GM23338 (cell line): ENCODE results near the gene SERP2. TPM values are rescaled to one million over a fixed set of nuclear protein-coding genes. Genes with fewer than 3 reads are reported as not detected.

Experiments
- ATAC-seq: fragments of 200-7000 bp; cut with Tn5 transposase; 3 replicates; pipeline ENCODE4 v1.9.1; 2020
- DNase-seq: peaks from one replicate; pipeline ENCODE4 v3.0.0-alpha.2; 2015; ENCODE audit warnings: low spot score
- H2AFZ ChIP-seq: fragments of 200-600 bp; sonication (generic); 2 replicates; pipeline ENCODE4 v1.8.0; 2016; ENCODE audit warnings: antibody characterized with exemption, mild to moderate bottlenecking, moderate library complexity
- H3F3A ChIP-seq: fragments of 200-600 bp; sonication (generic); replicated peaks from 2 replicates; pipeline ENCODE4 v1.8.0; 2017; ENCODE audit warnings: antibody characterized with exemption, mixed run types, low read depth
- H3K27ac ChIP-seq: fragments of 200-600 bp; sonication (generic); 2 replicates; pipeline ENCODE4 v1.6.1; 2016; ENCODE audit warnings: low read depth
- H3K27me3 ChIP-seq: fragments of 200-600 bp; sonication (generic); 2 replicates; pipeline ENCODE4 v1.8.0; 2016; ENCODE audit warnings: mild to moderate bottlenecking, mixed run types, moderate library complexity; ENCODE audit not compliant: insufficient read depth
- H3K36me3 ChIP-seq: fragments of 200-600 bp; sonication (generic); 2 replicates; pipeline ENCODE4 v1.8.0; 2016; ENCODE audit warnings: mild to moderate bottlenecking; ENCODE audit not compliant: insufficient read depth
- H3K4me1 ChIP-seq: fragments of 200-600 bp; sonication (generic); 2 replicates; pipeline ENCODE4 v1.8.0; 2016; ENCODE audit warnings: mild to moderate bottlenecking, moderate library complexity; ENCODE audit not compliant: insufficient read depth
- H3K4me2 ChIP-seq: fragments of 200-600 bp; sonication (generic); 2 replicates; pipeline ENCODE4 v1.7.1; 2017; ENCODE audit warnings: mixed run types
- H3K4me3 ChIP-seq: fragments of 200-600 bp; sonication (generic); 2 replicates; pipeline ENCODE4 v1.6.1; 2016; ENCODE audit warnings: mixed run types
- H3K79me2 ChIP-seq: fragments of 200-600 bp; sonication (generic); replicated peaks from 2 replicates; pipeline ENCODE4 v1.8.0; 2017; ENCODE audit warnings: mild to moderate bottlenecking; ENCODE audit not compliant: insufficient read depth
- H3K9me2 ChIP-seq: fragments of 200-600 bp; sonication (generic); 2 replicates; pipeline ENCODE4 v1.8.0; 2017; ENCODE audit not compliant: insufficient read depth
- H4K20me1 ChIP-seq: fragments of 200-600 bp; sonication (generic); replicated peaks from 2 replicates; pipeline ENCODE4 v1.8.0; 2017; ENCODE audit warnings: mild to moderate bottlenecking; ENCODE audit not compliant: insufficient read depth
- H3K27ac Mint-ChIP-seq: 2 replicates; pipeline ENCODE4 v1.8.0; 2020; ENCODE audit warnings: inconsistent platforms, mild to moderate bottlenecking, moderate library complexity, mixed read lengths
- H3K27me3 Mint-ChIP-seq: 3 replicates; pipeline ENCODE4 v1.8.0; 2022; ENCODE audit warnings: low read depth, mild to moderate bottlenecking, moderate library complexity, mixed read lengths, inconsistent platforms; ENCODE audit not compliant: insufficient read depth, poor library complexity
- H3K36me3 Mint-ChIP-seq: 3 replicates; pipeline ENCODE4 v1.8.0; 2021; ENCODE audit warnings: low read depth, mild to moderate bottlenecking, inconsistent platforms, moderate library complexity, mixed read lengths
- H3K4me1 Mint-ChIP-seq: 3 replicates; pipeline ENCODE4 v1.8.0; 2020; ENCODE audit warnings: mild to moderate bottlenecking, inconsistent platforms, mixed read lengths
- H3K4me3 Mint-ChIP-seq: 3 replicates; pipeline ENCODE4 v1.8.0; 2021; ENCODE audit warnings: moderate library complexity, mild to moderate bottlenecking, inconsistent platforms, mixed read lengths
- H3K9me3 Mint-ChIP-seq: 3 replicates; pipeline ENCODE4 v1.8.0; 2020; ENCODE audit warnings: moderate library complexity, mild to moderate bottlenecking, inconsistent platforms, mixed read lengths
- CTCF ChIP-seq, 2 experiments: fragments of 200-600 bp in 1 of 2; sonication (generic) in 1 of 2; conservative IDR thresholded peaks; 2 replicates each; pipeline versions ENCODE4 v1.5.1 to v1.6.1; 2016 to 2017; ENCODE audit warnings: antibody characterized with exemption in 2 of 2, low read depth in 2 of 2, mild to moderate bottlenecking in 2 of 2, moderate library complexity in 1 of 2
- ETS1 ChIP-seq: IDR thresholded peaks from 2 replicates; pipeline ENCODE4 v1.6.1; 2016; ENCODE audit warnings: antibody characterized with exemption
- JUNB ChIP-seq: IDR thresholded peaks from one replicate; pipeline ENCODE4 v1.6.1; 2016; ENCODE audit warnings: antibody characterized with exemption; ENCODE audit not compliant: unreplicated experiment
- NANOG ChIP-seq: IDR thresholded peaks from 2 replicates; pipeline ENCODE4 v1.6.1; 2016; ENCODE audit warnings: antibody characterized with exemption, borderline replicate concordance
- POLR2AphosphoS5 ChIP-seq: IDR thresholded peaks from 2 replicates; pipeline ENCODE4 v1.6.1; 2016; ENCODE audit warnings: antibody characterized with exemption, low read depth
- REST ChIP-seq: IDR thresholded peaks from one replicate; pipeline ENCODE4 v1.6.1; 2018; ENCODE audit warnings: antibody characterized with exemption; ENCODE audit not compliant: unreplicated experiment
- STAT1 ChIP-seq: IDR thresholded peaks from one replicate; pipeline ENCODE4 v1.6.1; 2016; ENCODE audit warnings: antibody characterized with exemption; ENCODE audit not compliant: unreplicated experiment
- ZNF114 ChIP-seq: fragments of 250-450 bp; sonication (Bioruptor Pico); IDR thresholded peaks from 2 replicates; pipeline ENCODE4 v1.5.0; 2020; ENCODE audit warnings: mild to moderate bottlenecking, moderate library complexity
- polyA plus RNA-seq: library from polyadenylated mRNA; unstranded; fragments of >200 nt; fragmentation: Nextera tagmentation; extraction: Ambion mirVana; gene quantifications from 2 replicates; pipeline ENCODE4 v1.2.1, GENCODE V29; 2016
- total RNA-seq: library from RNA; depleted of rRNA; stranded (reverse); fragments of >200 nt; shearing (Covaris generic); gene quantifications from 2 replicates; pipeline ENCODE4 v1.2.3, GENCODE V29; 2014

The SERP2 gene
- total and polyA plus RNA-seq, 2 experiments from 2014 or later = 0.59 to 3.4 TPM

GRCh38 chr13:44421853-44422525 is 48.4 kb downstream of the SERP2 start (continued):
- TF ChIP-seq STAT1 = no peak
- no peak for TF ChIP-seq ETS1

GRCh38 chr13:44422755-44423643 is 49.4 kb downstream of the SERP2 start:
- peaks cover 6% of the 10 kb centered on the region; the same call in 1 of the 3 replicates for H3K9me3 Mint-ChIP-seq
- no peak for TF ChIP-seq ZNF114 (CRISPR knock-in tag)
- TF ChIP-seq JUNB = no peak
- TF ChIP-seq POLR2AphosphoS5 = no peak
- no peak for TF ChIP-seq ETS1
- TF ChIP-seq REST = no peak
- TF ChIP-seq CTCF (conservative IDR thresholded peaks at IDR 0.05; ENCODE audit: low read depth in 2 of 2) = no peak
- no peak for TF ChIP-seq STAT1
- TF ChIP-seq NANOG = no peak

More at GRCh38 chr13:44422755-44423643, 49.4 kb downstream of the SERP2 start:
- DNase-seq = no peak
- H3K4me1 ChIP-seq = peaks cover 1% of the 10 kb centered on the region
- no peak overlapping the region for H3K27ac ChIP-seq
- H3K9me2 ChIP-seq = no peaks in the 10 kb centered on the region; the same call in 1 of the 2 replicates
- H2AFZ ChIP-seq = no peak overlapping the region
- H3K36me3 ChIP-seq = no peaks in the 10 kb centered on the region
- H3K4me3 ChIP-seq = no peak overlapping the region
- no peaks in the 10 kb centered on the region for H4K20me1 ChIP-seq
- no peaks in the 10 kb centered on the region for H3K27me3 ChIP-seq
- Mint-ChIP-seq H3K27me3 (peaks cover 3% of the 10 kb centered on the region), H3K4me3 (no peak overlapping the region), H3K36me3 (peaks cover 7% of the 10 kb centered on the region), H3K27ac (no peak overlapping the region), H3K4me1 (peaks cover 9% of the 10 kb centered on the region)
- H3K79me2 ChIP-seq = no peaks in the 10 kb centered on the region
- ATAC-seq = no peak
- H3K4me2 ChIP-seq = no peak overlapping the region
- no peaks in the 10 kb centered on the region for H3F3A ChIP-seq
